CD14-positive monocyte (primary cell): ENCODE data around the gene SLCO3A1. TPM values are rescaled to one million over a fixed set of nuclear protein-coding genes. Genes with fewer than 3 reads are reported as not detected.

Source experiments
- DNase-seq, 3 donors: peaks; one replicate each; pipeline ENCODE4 v3.0.0-alpha.2; 2011 to 2022
- H2AFZ ChIP-seq: 2 replicates; pipeline ENCODE4 v1.6.0; 2012; ENCODE audit warnings: mild to moderate bottlenecking, low read depth, low read length, inconsistent platforms; ENCODE audit not compliant: insufficient read depth, poor library complexity, severe bottlenecking
- H3K27ac ChIP-seq, 2 donors: 1 replicate in 1 of 2; 2 replicates in 1 of 2; pipeline ENCODE4 v1.5.1; 2012 to 2013; ENCODE audit warnings: low read length in 2 of 2, control low read depth in 1 of 2, inconsistent platforms in 1 of 2, low read depth in 1 of 2, mild to moderate bottlenecking in 1 of 2
- H3K27me3 ChIP-seq, 2 donors: one replicate each; pipeline versions ENCODE4 v1.6.0 to v1.6.1; 2011 to 2013; ENCODE audit warnings: low read length in 2 of 2; ENCODE audit not compliant: control insufficient read depth in 2 of 2, insufficient read depth in 2 of 2
- H3K36me3 ChIP-seq, 2 donors: replicated peaks in 1 of 2; 1 replicate in 1 of 2; 2 replicates in 1 of 2; pipeline versions ENCODE4 v1.5.1 to v1.6.1; 2012 to 2013; ENCODE audit warnings: low read length in 2 of 2, control low read depth in 1 of 2, inconsistent platforms in 1 of 2, mild to moderate bottlenecking in 1 of 2; ENCODE audit not compliant: insufficient read depth in 2 of 2, control insufficient read depth in 1 of 2
- H3K4me1 ChIP-seq, 2 donors: 1 replicate in 1 of 2; 2 replicates in 1 of 2; pipeline versions ENCODE4 v1.5.1 to v1.6.1; 2012 to 2013; ENCODE audit warnings: low read length in 2 of 2, control low read depth in 1 of 2, inconsistent platforms in 1 of 2, mild to moderate bottlenecking in 1 of 2, moderate library complexity in 1 of 2; ENCODE audit not compliant: insufficient read depth in 2 of 2, control insufficient read depth in 1 of 2
- H3K4me2 ChIP-seq: replicated peaks from 2 replicates; pipeline ENCODE3; 2012; ENCODE audit warnings: low read length, moderate library complexity, mild to moderate bottlenecking; ENCODE audit not compliant: poor library complexity, severe bottlenecking; ENCODE audit errors: extremely low read depth
- H3K4me3 ChIP-seq, 3 experiments: fragments of 200-600 bp in 1 of 3; sonication (generic) in 1 of 3; replicated peaks in 1 of 3; 1 replicate in 2 of 3; 2 replicates in 1 of 3; pipeline ENCODE4 v1.5.1; 2011 to 2013; ENCODE audit warnings: low read length in 3 of 3, mild to moderate bottlenecking in 3 of 3, control low read depth in 2 of 3, low read depth in 2 of 3, inconsistent platforms in 1 of 3, moderate library complexity in 1 of 3
- H3K79me2 ChIP-seq: 2 replicates; pipeline ENCODE4 v1.6.0; 2012; ENCODE audit warnings: mild to moderate bottlenecking, control low read depth, inconsistent platforms, low read length, moderate library complexity; ENCODE audit not compliant: insufficient read depth
- H3K9ac ChIP-seq: 2 replicates; pipeline ENCODE4 v1.6.0; 2017; ENCODE audit warnings: low read length, mild to moderate bottlenecking; ENCODE audit not compliant: insufficient read depth, poor library complexity, severe bottlenecking
- H3K9me3 ChIP-seq, 2 donors: replicated peaks in 1 of 2; 1 replicate in 1 of 2; 2 replicates in 1 of 2; pipeline versions ENCODE4 v1.5.1 to v1.6.1; 2012 to 2013; ENCODE audit warnings: low read length in 2 of 2, control low read depth in 1 of 2; ENCODE audit not compliant: control insufficient read depth in 1 of 2, insufficient read depth in 1 of 2
- H4K20me1 ChIP-seq: 2 replicates; pipeline ENCODE4 v1.6.0; 2012; ENCODE audit warnings: mild to moderate bottlenecking, low read length, control low read depth, moderate library complexity; ENCODE audit not compliant: insufficient read depth
- H3K27ac Mint-ChIP-seq, 7 donors: one replicate each; pipeline ENCODE4 v1.8.0; 2020; ENCODE audit warnings: mild to moderate bottlenecking in 7 of 7, mixed read lengths in 7 of 7, moderate library complexity in 6 of 7, inconsistent platforms in 2 of 7
- H3K27me3 Mint-ChIP-seq, 3 donors: one replicate each; pipeline ENCODE4 v1.8.0; 2021 to 2022; ENCODE audit warnings: low read depth in 3 of 3, mild to moderate bottlenecking in 3 of 3, mixed read lengths in 3 of 3, moderate library complexity in 3 of 3, inconsistent platforms in 1 of 3
- H3K36me3 Mint-ChIP-seq, 2 donors: one replicate each; pipeline ENCODE4 v1.8.0; 2020; ENCODE audit warnings: mixed read lengths in 2 of 2, inconsistent platforms in 1 of 2, mild to moderate bottlenecking in 1 of 2
- H3K4me1 Mint-ChIP-seq: one replicate; pipeline ENCODE4 v1.8.0; 2020; ENCODE audit warnings: mild to moderate bottlenecking, mixed read lengths
- H3K4me3 Mint-ChIP-seq, 2 donors: one replicate each; pipeline ENCODE4 v1.8.0; 2020; ENCODE audit warnings: mild to moderate bottlenecking in 2 of 2, mixed read lengths in 2 of 2, moderate library complexity in 1 of 2
- H3K9me3 Mint-ChIP-seq, 7 donors: one replicate each; pipeline ENCODE4 v1.8.0; 2020 to 2022; ENCODE audit warnings: mixed read lengths in 7 of 7, mild to moderate bottlenecking in 6 of 7, moderate library complexity in 6 of 7, inconsistent platforms in 2 of 7
- WGBS: methylation state at CpG from one replicate; pipeline ENCODE4 v1.1.5; 2013; ENCODE audit warnings: missing lambda C conversion rate; ENCODE audit not compliant: insufficient coverage; 5-methylcytosine and 5-hydroxymethylcytosine counted together
- intact Hi-C, 2 donors: fragments of 100-400 bp; cut with micrococcal nuclease; formaldehyde crosslinking; loops; one replicate each; pipeline versions ENCODE4 v1.15.0 to v1.15.1; 2023
- polyA plus RNA-seq, 3 donors: library from polyadenylated mRNA; depleted of rRNA in 1 of 3; unstranded in 2 of 3; stranded (reverse) in 1 of 3; fragments of 300-500 nt in 2 of 3; fragments of >200 nt in 1 of 3; fragmentation: Illumina TruSeq in 2 of 3; gene quantifications; 1 replicate in 2 of 3; 2 replicates in 1 of 3; pipeline ENCODE4 v1.2.3, GENCODE V29; 2012 to 2021
- TF ChIP-seq, protein P1 (sequence below): fragments of 200-600 bp; IDR thresholded peaks from one replicate; pipeline ENCODE4 v1.8.0; 2022; ENCODE audit warnings: antibody characterized with exemption, mild to moderate bottlenecking

Gene SLCO3A1
- polyA plus RNA-seq, 3 donors, result 53.7 to 76.2 (median 62.8) TPM

DNA sequence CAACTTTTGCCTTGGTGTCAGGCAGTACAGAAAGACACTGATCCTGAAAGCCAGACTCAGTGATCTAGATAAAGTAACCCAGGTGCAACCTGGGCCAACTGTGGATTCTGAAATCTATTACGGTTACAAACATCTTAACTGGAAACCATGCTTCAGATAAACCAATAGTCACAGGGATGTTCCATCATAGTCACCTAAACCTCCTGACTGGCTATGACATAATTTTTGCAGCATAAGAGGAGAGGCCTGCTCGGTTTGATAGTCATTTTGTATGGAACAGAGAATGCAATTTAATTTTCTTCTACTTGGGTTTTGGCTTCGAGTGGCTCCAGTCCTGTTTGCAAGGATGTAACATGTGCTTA is 3.7 kb downstream of the SLCO3A1 start:
- H3K4me3 Mint-ChIP-seq, result peak overlapping the region; percentile 1 to 64
- Histone ChIP-seq H4K20me1 (peaks cover 53% of the 10 kb centered on the region), H3K4me1 (peaks cover 79 to 80% of the 10 kb centered on the region in 2 donors), H3K9me3 (no peaks in the 10 kb centered on the region), H3K27ac (peak overlapping the region in 1 of 2 donors; percentile 83), H3K4me2 (peak overlapping the region; percentile 97), H2AFZ (no peak overlapping the region), H3K9ac (no peak overlapping the region), H3K27me3 (no peaks in the 10 kb centered on the region), H3K36me3 (peaks cover 2 to 10% of the 10 kb centered on the region in 2 donors), H3K4me3 (peak overlapping the region in 1 of 3 experiments; percentile 79), H3K79me2 (peaks cover 69% of the 10 kb centered on the region)
- TF ChIP-seq, protein P1, sequence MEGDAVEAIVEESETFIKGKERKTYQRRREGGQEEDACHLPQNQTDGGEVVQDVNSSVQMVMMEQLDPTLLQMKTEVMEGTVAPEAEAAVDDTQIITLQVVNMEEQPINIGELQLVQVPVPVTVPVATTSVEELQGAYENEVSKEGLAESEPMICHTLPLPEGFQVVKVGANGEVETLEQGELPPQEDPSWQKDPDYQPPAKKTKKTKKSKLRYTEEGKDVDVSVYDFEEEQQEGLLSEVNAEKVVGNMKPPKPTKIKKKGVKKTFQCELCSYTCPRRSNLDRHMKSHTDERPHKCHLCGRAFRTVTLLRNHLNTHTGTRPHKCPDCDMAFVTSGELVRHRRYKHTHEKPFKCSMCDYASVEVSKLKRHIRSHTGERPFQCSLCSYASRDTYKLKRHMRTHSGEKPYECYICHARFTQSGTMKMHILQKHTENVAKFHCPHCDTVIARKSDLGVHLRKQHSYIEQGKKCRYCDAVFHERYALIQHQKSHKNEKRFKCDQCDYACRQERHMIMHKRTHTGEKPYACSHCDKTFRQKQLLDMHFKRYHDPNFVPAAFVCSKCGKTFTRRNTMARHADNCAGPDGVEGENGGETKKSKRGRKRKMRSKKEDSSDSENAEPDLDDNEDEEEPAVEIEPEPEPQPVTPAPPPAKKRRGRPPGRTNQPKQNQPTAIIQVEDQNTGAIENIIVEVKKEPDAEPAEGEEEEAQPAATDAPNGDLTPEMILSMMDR, result no peak
- intact Hi-C loops, result loop anchor here in 1 of 2 donors (10.0 kb wide), 2 partner anchors 88 to 942 kb away; no protein-coding TSS in a partner anchor
- H3K36me3 Mint-ChIP-seq, result peaks cover 14 to 47% of the 10 kb centered on the region in 2 donors
- 100% methylated on average over 2 of the region's 3 CpGs for WGBS
- H3K27ac Mint-ChIP-seq, result peak overlapping the region; percentile 87 to 96 (median 93)
- H3K4me1 Mint-ChIP-seq, result peaks cover 76% of the 10 kb centered on the region
- H3K27me3 Mint-ChIP-seq, result no peaks in the 10 kb centered on the region
- H3K9me3 Mint-ChIP-seq, result peaks cover 0 to 2% (median 0%) of the 10 kb centered on the region in 7 donors
- peak in 1 of 3 donors; percentile 38 for DNase-seq

DNA sequence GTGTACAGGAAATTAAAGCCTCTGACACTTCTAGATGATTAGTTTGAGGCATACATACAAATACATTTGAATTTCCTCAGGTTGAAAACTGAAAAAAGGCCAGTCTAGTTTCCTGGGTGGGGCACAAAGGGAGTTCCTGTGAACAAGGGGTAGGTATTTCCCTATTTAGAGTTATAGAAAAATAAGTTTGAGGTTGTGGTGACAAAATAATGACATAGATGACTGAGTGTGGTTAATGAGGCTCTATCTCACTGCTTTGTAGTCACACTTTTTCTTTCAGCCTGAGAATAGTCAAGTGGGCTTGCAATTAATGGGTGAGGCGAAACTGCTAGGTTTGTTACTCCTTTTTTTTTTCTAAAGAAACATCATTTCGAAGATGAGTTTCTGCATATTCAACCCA is 4.3 kb downstream of the SLCO3A1 start:
- Histone ChIP-seq H3K79me2 (peaks cover 71% of the 10 kb centered on the region), H3K36me3 (peaks cover 2 to 10% of the 10 kb centered on the region in 2 donors), H3K4me2 (peak overlapping the region; percentile 97), H3K4me3 (peak overlapping the region in 1 of 3 experiments; percentile 79), H3K9ac (no peak overlapping the region), H3K27ac (peak overlapping the region in 1 of 2 donors; percentile 83), H4K20me1 (peaks cover 53% of the 10 kb centered on the region), H3K4me1 (peaks cover 81 to 82% of the 10 kb centered on the region in 2 donors), H3K27me3 (no peaks in the 10 kb centered on the region), H2AFZ (no peak overlapping the region), H3K9me3 (no peaks in the 10 kb centered on the region)
- peak; percentile 72 to 81 (median 78) for DNase-seq
- TF ChIP-seq, protein P1, result no peak
- H3K4me1 Mint-ChIP-seq, result peaks cover 78% of the 10 kb centered on the region
- peaks cover 0 to 2% (median 0%) of the 10 kb centered on the region in 7 donors for H3K9me3 Mint-ChIP-seq
- peak overlapping the region; percentile 87 to 96 (median 93) for H3K27ac Mint-ChIP-seq
- H3K27me3 Mint-ChIP-seq, result no peaks in the 10 kb centered on the region
- H3K4me3 Mint-ChIP-seq, result peak overlapping the region; percentile 6 to 70
- intact Hi-C loops, result loop anchor here in 1 of 2 donors (10.0 kb wide), 2 partner anchors 87 to 943 kb away; no protein-coding TSS in a partner anchor
- peaks cover 14 to 51% of the 10 kb centered on the region in 2 donors for H3K36me3 Mint-ChIP-seq
- WGBS, result no CpG with 5 or more reads among the region's 2 CpGs
